Suprapubic skin (tissue), 4 donors: ENCODE measurements around the gene C2orf92. TPM values are rescaled to one million over a fixed set of nuclear protein-coding genes. Genes with fewer than 3 reads are reported as not detected.

Experiments used
- DNase-seq, 2 donors: peaks; one replicate each; pipeline ENCODE4 v3.0.0-alpha.2; 2019; ENCODE audit warnings: low spot score in 2 of 2
- H3K27ac ChIP-seq: fragments of 200-600 bp; sonication (generic); one replicate; pipeline ENCODE4 v1.5.1; 2019
- H3K27me3 ChIP-seq: fragments of 200-600 bp; sonication (generic); one replicate; pipeline ENCODE4 v1.5.1; 2019
- H3K36me3 ChIP-seq: fragments of 200-600 bp; sonication (generic); one replicate; pipeline ENCODE4 v1.5.1; 2019
- H3K4me1 ChIP-seq: fragments of 200-600 bp; sonication (generic); one replicate; pipeline ENCODE4 v1.5.1; 2019
- H3K4me3 ChIP-seq: fragments of 200-600 bp; sonication (generic); one replicate; pipeline ENCODE4 v1.5.1; 2019; ENCODE audit warnings: mild to moderate bottlenecking
- H3K9me3 ChIP-seq: fragments of 200-600 bp; sonication (generic); one replicate; pipeline ENCODE4 v1.5.1; 2019
- CTCF ChIP-seq, 2 donors: fragments of 200-600 bp in 1 of 2; fragments of 450-650 bp in 1 of 2; sonication (generic) in 1 of 2; IDR thresholded peaks; one replicate each; pipeline ENCODE4 v1.5.1; 2016 to 2019; ENCODE audit warnings: antibody characterized with exemption in 2 of 2, mild to moderate bottlenecking in 1 of 2, moderate library complexity in 1 of 2
- EP300 ChIP-seq: sonication (generic); formaldehyde crosslinking; IDR thresholded peaks from one replicate; pipeline ENCODE4 v1.6.1; 2017; ENCODE audit warnings: antibody characterized with exemption
- POLR2A ChIP-seq, 2 donors: fragments of 450-650 bp; IDR thresholded peaks; one replicate each; pipeline ENCODE4 v1.6.1; 2017; ENCODE audit warnings: antibody characterized with exemption in 2 of 2, mild to moderate bottlenecking in 2 of 2, moderate library complexity in 2 of 2
- POLR2AphosphoS5 ChIP-seq, 3 donors: sonication (generic); formaldehyde crosslinking; IDR thresholded peaks; one replicate each; pipeline ENCODE4 v1.6.1; 2017; ENCODE audit warnings: antibody characterized with exemption in 3 of 3
- WGBS: methylation state at CpG from one replicate; pipeline ENCODE4 v1.1.5; 2018; 5-methylcytosine and 5-hydroxymethylcytosine counted together
- total RNA-seq, 4 donors: library from RNA; depleted of rRNA; stranded (reverse); fragments of >200 nt; gene quantifications; one replicate each; pipeline ENCODE4 v1.1.0, GENCODE V29; 2016

Gene C2orf92
- total RNA-seq, 4 donors from 2014 or later: 4.5 to 45.7 (median 14.7) TPM

GRCh38 chr2:97703741-97704140 lies 34.2 kb downstream of the C2orf92 start:
- Histone ChIP-seq H3K27me3 (peaks cover 9% of the 10 kb centered on the region), H3K36me3 (no peaks in the 10 kb centered on the region), H3K9me3 (no peaks in the 10 kb centered on the region), H3K4me1 (no peaks in the 10 kb centered on the region), H3K27ac (no peak overlapping the region), H3K4me3 (no peak overlapping the region)
- no peak for DNase-seq
- WGBS: 87% methylated on average over 3 of the region's 3 CpGs
- TF ChIP-seq CTCF (IDR thresholded peaks at IDR 0.05): no peak
- TF ChIP-seq EP300: no peak
- TF ChIP-seq POLR2AphosphoS5 (IDR thresholded peaks at IDR 0.05): no peak
- TF ChIP-seq POLR2A (IDR thresholded peaks at IDR 0.05): no peak

DNA sequence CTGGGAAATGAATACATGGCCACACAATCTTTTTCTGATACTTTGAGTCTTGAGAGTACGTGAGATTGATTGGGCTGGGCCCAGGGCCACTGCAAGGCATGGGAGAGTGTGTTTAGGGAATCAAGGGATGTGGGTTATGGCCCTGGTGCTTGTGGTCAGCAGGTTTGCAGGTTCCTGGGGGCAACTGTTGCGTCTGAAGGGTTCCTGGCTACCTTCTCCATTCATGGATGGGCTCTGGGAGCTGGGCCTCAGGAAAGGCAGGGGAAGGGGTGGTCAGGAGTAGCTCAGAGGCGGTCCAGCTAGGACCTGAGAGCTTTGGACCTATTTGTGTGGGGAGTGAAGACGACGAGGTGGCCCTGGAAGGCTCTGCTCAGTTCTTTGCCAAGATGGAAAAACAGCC lies 35.5 kb downstream of the C2orf92 start:
- Histone ChIP-seq H3K4me1 (no peaks in the 10 kb centered on the region), H3K27me3 (peaks cover 9% of the 10 kb centered on the region), H3K27ac (no peak overlapping the region), H3K9me3 (no peaks in the 10 kb centered on the region), H3K36me3 (no peaks in the 10 kb centered on the region), H3K4me3 (no peak overlapping the region)
- TF ChIP-seq EP300 (no peak), POLR2A (IDR thresholded peaks at IDR 0.05) (no peak), POLR2AphosphoS5 (IDR thresholded peaks at IDR 0.05) (no peak), CTCF (IDR thresholded peaks at IDR 0.05) (no peak)
- DNase-seq: no peak
- 86% methylated on average over 5 of the region's 5 CpGs for WGBS

- H3K4me1 ChIP-seq: no peaks in the 10 kb centered on the region
- H3K4me3 ChIP-seq: no peak overlapping the region
- TF ChIP-seq CTCF (IDR thresholded peaks at IDR 0.05) (no peak), POLR2A (IDR thresholded peaks at IDR 0.05) (no peak), POLR2AphosphoS5 (IDR thresholded peaks at IDR 0.05) (no peak), EP300 (no peak)
- WGBS: 96% methylated on average over 13 of the region's 13 CpGs
- H3K36me3 ChIP-seq: no peaks in the 10 kb centered on the region
- H3K27me3 ChIP-seq: peaks cover 9% of the 10 kb centered on the region
- H3K9me3 ChIP-seq: no peaks in the 10 kb centered on the region
- no peak overlapping the region for H3K27ac ChIP-seq
- no peak for DNase-seq
Observed at GRCh38 chr2:97706112-97706511, 36.6 kb downstream of the C2orf92 start.

DNA sequence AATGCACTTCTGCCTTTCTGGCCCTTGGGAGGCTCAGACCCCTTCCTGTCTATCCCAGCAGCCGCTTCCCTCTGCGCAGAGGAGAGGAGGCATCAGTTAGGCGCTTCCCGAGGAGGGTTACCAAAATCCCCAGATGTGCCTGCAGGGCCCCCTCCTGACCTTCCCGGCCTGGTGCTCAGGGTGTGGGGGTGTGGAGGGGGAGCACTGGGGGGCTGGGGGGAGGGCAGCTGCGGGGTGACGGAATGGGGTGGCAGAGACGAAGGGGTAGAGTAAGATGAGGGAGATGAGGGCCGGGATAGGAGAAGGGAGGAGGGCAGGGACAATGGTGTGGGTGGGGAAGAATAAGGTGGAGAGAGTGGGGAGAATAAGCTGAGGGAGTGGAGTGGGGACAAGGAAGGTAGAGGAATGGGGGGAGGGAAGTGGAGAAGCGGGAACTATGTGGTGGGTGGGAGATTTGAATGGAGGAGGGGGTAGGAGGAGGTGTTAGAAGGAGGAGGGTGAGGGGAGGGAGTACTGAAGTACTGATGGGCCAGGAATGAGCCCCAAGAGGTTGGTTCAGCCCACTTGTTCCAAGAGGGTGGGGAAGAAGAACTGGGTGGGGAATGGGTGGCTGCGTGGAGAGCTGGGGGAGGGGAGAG lies 37.3 kb downstream of the C2orf92 start:
- no peak overlapping the region for H3K4me3 ChIP-seq
- 69% methylated on average over 11 of the region's 11 CpGs for WGBS
- DNase-seq: peak in 1 of 2 donors; percentile 63
- no peaks in the 10 kb centered on the region for H3K4me1 ChIP-seq
- H3K27ac ChIP-seq: no peak overlapping the region
- TF ChIP-seq EP300: no peak
- TF ChIP-seq CTCF (IDR thresholded peaks at IDR 0.05): no peak
- no peak for TF ChIP-seq POLR2AphosphoS5 (IDR thresholded peaks at IDR 0.05)
- no peak for TF ChIP-seq POLR2A (IDR thresholded peaks at IDR 0.05)
- no peaks in the 10 kb centered on the region for H3K36me3 ChIP-seq
- peaks cover 9% of the 10 kb centered on the region for H3K27me3 ChIP-seq
- no peaks in the 10 kb centered on the region for H3K9me3 ChIP-seq

DNA sequence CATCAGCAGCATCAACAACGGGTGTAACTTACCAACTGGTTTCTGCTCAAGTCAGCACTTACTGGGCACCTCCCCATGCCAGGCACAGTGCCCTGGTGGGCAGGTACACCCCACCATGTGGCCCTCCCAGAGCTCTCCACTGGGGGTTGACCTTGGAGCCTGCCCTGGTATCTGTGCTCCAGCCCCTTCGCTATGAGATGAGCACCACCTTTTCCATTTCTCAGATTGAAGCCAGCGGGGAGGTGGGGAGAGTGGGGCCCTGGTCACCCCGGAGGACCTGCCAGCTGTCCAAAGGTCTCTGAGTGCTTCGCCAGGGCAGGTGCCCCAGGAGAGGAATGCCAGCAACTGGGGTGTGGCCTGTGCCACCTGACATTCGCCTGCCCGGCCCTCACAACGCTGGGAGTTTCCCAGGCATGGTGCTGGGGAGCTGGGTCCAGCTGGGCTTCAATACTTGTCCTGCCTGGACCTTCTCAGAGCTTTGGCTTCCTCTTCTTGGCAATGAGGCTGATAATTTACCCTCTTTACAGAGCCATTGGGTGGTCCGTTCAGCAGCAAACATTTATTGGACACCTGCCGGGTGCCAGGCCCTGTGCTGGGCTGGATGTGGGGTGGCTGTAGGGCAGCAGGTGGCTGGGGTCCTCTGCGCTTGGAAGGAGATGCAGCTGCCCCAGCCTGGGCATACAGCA lies 38.0 kb downstream of the C2orf92 start:
- no peaks in the 10 kb centered on the region for H3K36me3 ChIP-seq
- no peak overlapping the region for H3K27ac ChIP-seq
- no peaks in the 10 kb centered on the region for H3K9me3 ChIP-seq
- 50% methylated on average over 1 of the region's 11 CpGs for WGBS
- peaks cover 9% of the 10 kb centered on the region for H3K27me3 ChIP-seq
- TF ChIP-seq EP300 (no peak), CTCF (IDR thresholded peaks at IDR 0.05) (no peak), POLR2A (IDR thresholded peaks at IDR 0.05) (no peak), POLR2AphosphoS5 (IDR thresholded peaks at IDR 0.05) (no peak)
- H3K4me3 ChIP-seq: no peak overlapping the region
- DNase-seq: peak in 1 of 2 donors; percentile 50
- no peaks in the 10 kb centered on the region for H3K4me1 ChIP-seq
